ENCODE results near the gene DPPA5. TPM values are rescaled to one million over a fixed set of nuclear protein-coding genes. Genes with fewer than 3 reads are reported as not detected.

Gene DPPA5
- total RNA-seq, 1 experiment from 2014 or later, result not detected

DNA sequence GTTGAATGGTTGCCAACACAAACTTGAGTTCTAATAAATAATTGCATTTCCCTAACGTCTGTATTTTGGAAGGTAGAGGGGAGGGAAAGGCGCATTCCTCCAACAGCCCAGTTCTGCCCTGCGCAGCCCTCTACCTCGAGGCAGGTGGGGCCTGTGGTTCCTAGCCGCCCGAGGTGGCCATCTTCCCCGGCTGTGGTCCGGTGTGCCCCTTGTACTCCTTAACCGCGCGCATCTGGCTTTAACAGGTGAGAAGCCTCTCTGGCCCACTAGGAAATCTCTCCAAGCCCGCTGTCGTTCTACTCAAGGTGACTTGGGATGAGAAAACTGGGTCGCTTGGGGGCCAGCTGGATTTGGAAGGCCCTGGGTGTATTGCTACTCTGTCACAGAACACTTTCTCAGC, 10.0 kb upstream of the DPPA5 start:
- no peaks in the 10 kb centered on the region for H3K4me1 Mint-ChIP-seq (ENCODE audit: low read depth, unreplicated experiment)
- no TSS peak for BruUV-seq (replicated peaks)
- no peak overlapping the region for H3K4me3 Mint-ChIP-seq (ENCODE audit: unreplicated experiment)
- TF ChIP-seq, protein P1, sequence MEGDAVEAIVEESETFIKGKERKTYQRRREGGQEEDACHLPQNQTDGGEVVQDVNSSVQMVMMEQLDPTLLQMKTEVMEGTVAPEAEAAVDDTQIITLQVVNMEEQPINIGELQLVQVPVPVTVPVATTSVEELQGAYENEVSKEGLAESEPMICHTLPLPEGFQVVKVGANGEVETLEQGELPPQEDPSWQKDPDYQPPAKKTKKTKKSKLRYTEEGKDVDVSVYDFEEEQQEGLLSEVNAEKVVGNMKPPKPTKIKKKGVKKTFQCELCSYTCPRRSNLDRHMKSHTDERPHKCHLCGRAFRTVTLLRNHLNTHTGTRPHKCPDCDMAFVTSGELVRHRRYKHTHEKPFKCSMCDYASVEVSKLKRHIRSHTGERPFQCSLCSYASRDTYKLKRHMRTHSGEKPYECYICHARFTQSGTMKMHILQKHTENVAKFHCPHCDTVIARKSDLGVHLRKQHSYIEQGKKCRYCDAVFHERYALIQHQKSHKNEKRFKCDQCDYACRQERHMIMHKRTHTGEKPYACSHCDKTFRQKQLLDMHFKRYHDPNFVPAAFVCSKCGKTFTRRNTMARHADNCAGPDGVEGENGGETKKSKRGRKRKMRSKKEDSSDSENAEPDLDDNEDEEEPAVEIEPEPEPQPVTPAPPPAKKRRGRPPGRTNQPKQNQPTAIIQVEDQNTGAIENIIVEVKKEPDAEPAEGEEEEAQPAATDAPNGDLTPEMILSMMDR (IDR thresholded peaks at IDR 0.05; ENCODE audit: insufficient read depth in 1 of 2, low read depth in 1 of 2, low read length in 1 of 2, severe bottlenecking in 1 of 2, unreplicated experiment in 1 of 2), result no peak
- no peaks in the 10 kb centered on the region for H3K36me3 Mint-ChIP-seq (ENCODE audit: insufficient read depth, unreplicated experiment)
- no peaks in the 10 kb centered on the region for H3K27me3 Mint-ChIP-seq (ENCODE audit: insufficient read depth, unreplicated experiment)
- Histone ChIP-seq H3K9me3 (no peaks in the 10 kb centered on the region), H3K27me3 (replicated peaks; ENCODE audit: control insufficient read depth, insufficient read depth, low read length) (no peaks in the 10 kb centered on the region), H3K4me1 (no peaks in the 10 kb centered on the region), H3K36me3 (ENCODE audit: control insufficient read depth, insufficient read depth, low read length) (no peaks in the 10 kb centered on the region), H3K4me3 (ENCODE audit: low read depth, low read length) (no peak overlapping the region)
- H3K9me3 Mint-ChIP-seq (ENCODE audit: unreplicated experiment), result no peaks in the 10 kb centered on the region
- no peak for DNase-seq
- POLR2A ChIA-PET, result no interaction called here
- CTCF ChIA-PET, result no interaction called here
- intact Hi-C loops (cut with micrococcal nuclease; ENCODE audit: unreplicated experiment), result no loop called here
- H3K27ac Mint-ChIP-seq (ENCODE audit: unreplicated experiment), result no peak overlapping the region

- TF ChIP-seq, protein P1 (IDR thresholded peaks at IDR 0.05; ENCODE audit: insufficient read depth in 1 of 2, low read depth in 1 of 2, low read length in 1 of 2, severe bottlenecking in 1 of 2, unreplicated experiment in 1 of 2), result no peak
- Histone ChIP-seq H3K36me3 (ENCODE audit: control insufficient read depth, insufficient read depth, low read length) (no peaks in the 10 kb centered on the region), H3K4me1 (no peaks in the 10 kb centered on the region), H3K9me3 (no peaks in the 10 kb centered on the region), H3K4me3 (ENCODE audit: low read depth, low read length) (no peak overlapping the region), H3K27me3 (replicated peaks; ENCODE audit: control insufficient read depth, insufficient read depth, low read length) (no peaks in the 10 kb centered on the region)
- intact Hi-C loops (cut with micrococcal nuclease; ENCODE audit: unreplicated experiment), result no loop called here
- Mint-ChIP-seq H3K9me3 (ENCODE audit: unreplicated experiment) (no peaks in the 10 kb centered on the region), H3K27ac (ENCODE audit: unreplicated experiment) (no peak overlapping the region), H3K4me3 (ENCODE audit: unreplicated experiment) (no peak overlapping the region), H3K27me3 (ENCODE audit: insufficient read depth, unreplicated experiment) (no peaks in the 10 kb centered on the region), H3K36me3 (ENCODE audit: insufficient read depth, unreplicated experiment) (no peaks in the 10 kb centered on the region), H3K4me1 (ENCODE audit: low read depth, unreplicated experiment) (no peaks in the 10 kb centered on the region)
- ChIA-PET POLR2A (no interaction called here), CTCF (no interaction called here)
- DNase-seq, result no peak
- BruUV-seq (replicated peaks), result no TSS peak
Observed at GRCh38 chr6:73363537-73363875, 9.4 kb upstream of the DPPA5 start.

DNA sequence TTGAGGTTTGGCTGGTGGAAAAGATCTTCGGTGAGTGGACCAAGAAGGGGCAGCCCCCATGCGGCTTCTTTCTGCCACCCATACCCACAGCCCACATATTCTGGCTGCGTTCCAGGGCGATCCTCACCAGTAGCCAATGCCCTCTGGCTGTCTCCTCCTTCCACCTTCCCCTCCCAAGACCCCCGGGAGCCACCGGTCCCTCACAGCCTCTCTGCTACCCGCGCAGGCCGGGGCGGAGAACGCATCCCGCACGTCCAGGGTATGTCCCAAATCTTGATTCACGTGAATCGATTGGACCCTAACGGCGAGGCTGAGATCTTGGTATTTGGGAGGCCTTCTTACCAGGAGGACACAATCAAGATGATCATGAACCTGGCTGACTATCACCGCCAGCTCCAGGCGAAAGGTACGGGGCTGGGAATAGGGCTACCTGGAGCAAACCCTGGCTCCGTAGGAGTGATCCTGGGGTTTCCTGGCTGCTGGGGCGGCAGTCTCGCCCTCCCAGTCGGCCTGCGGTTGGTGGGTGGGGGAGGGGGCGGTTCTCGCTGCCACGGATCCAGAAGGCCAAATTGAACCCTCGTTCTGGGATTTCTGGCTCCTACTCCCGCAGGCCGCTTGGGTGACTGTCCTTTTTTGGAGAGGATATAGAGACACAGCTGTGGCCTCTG, 8.9 kb upstream of the DPPA5 start:
- DNase-seq, result no peak
- CTCF ChIA-PET, result no interaction called here
- H3K4me1 Mint-ChIP-seq (ENCODE audit: low read depth, unreplicated experiment), result no peaks in the 10 kb centered on the region
- no peaks in the 10 kb centered on the region for H3K4me1 ChIP-seq
- no peaks in the 10 kb centered on the region for H3K36me3 ChIP-seq (ENCODE audit: control insufficient read depth, insufficient read depth, low read length)
- intact Hi-C loops (cut with micrococcal nuclease; ENCODE audit: unreplicated experiment), result no loop called here
- no TSS peak for BruUV-seq (replicated peaks)
- no peak overlapping the region for H3K27ac Mint-ChIP-seq (ENCODE audit: unreplicated experiment)
- H3K4me3 Mint-ChIP-seq (ENCODE audit: unreplicated experiment), result no peak overlapping the region
- H3K9me3 ChIP-seq, result no peaks in the 10 kb centered on the region
- TF ChIP-seq, protein P1 (IDR thresholded peaks at IDR 0.05; ENCODE audit: insufficient read depth in 1 of 2, low read depth in 1 of 2, low read length in 1 of 2, severe bottlenecking in 1 of 2, unreplicated experiment in 1 of 2), result no peak
- no peaks in the 10 kb centered on the region for H3K9me3 Mint-ChIP-seq (ENCODE audit: unreplicated experiment)
- no peaks in the 10 kb centered on the region for H3K27me3 Mint-ChIP-seq (ENCODE audit: insufficient read depth, unreplicated experiment)
- POLR2A ChIA-PET, result no interaction called here
- H3K27me3 ChIP-seq (replicated peaks; ENCODE audit: control insufficient read depth, insufficient read depth, low read length), result no peaks in the 10 kb centered on the region
- H3K4me3 ChIP-seq (ENCODE audit: low read depth, low read length), result no peak overlapping the region
- H3K36me3 Mint-ChIP-seq (ENCODE audit: insufficient read depth, unreplicated experiment), result no peaks in the 10 kb centered on the region
